ENCODE results near the gene ZNF70.

ZNF70 gene

DNA sequence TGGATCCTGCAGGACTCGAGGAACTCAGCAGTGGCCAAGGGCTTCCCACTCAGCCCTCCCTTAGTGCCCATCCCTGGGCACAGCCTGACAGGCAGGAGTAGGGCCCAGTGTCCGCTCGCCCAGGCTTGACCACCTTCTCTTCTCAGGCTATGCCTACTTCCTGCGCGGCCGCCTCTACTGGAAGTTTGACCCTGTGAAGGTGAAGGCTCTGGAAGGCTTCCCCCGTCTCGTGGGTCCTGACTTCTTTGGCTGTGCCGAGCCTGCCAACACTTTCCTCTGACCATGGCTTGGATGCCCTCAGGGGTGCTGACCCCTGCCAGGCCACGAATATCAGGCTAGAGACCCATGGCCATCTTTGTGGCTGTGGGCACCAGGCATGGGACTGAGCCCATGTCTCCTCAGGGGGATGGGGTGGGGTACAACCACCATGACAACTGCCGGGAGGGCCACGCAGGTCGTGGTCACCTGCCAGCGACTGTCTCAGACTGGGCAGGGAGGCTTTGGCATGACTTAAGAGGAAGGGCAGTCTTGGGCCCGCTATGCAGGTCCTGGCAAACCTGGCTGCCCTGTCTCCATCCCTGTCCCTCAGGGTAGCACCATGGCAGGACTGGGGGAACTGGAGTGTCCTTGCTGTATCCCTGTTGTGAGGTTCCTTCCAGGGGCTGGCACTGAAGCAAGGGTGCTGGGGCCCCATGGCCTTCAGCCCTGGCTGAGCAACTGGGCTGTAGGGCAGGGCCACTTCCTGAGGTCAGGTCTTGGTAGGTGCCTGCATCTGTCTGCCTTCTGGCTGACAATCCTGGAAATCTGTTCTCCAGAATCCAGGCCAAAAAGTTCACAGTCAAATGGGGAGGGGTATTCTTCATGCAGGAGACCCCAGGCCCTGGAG, 32.6 kb upstream of the ZNF70 start:
- TF ChIP-seq ZFX (IDR thresholded peaks at IDR 0.05; ENCODE audit: borderline replicate concordance): no peak
- TF ChIP-seq, protein P1, sequence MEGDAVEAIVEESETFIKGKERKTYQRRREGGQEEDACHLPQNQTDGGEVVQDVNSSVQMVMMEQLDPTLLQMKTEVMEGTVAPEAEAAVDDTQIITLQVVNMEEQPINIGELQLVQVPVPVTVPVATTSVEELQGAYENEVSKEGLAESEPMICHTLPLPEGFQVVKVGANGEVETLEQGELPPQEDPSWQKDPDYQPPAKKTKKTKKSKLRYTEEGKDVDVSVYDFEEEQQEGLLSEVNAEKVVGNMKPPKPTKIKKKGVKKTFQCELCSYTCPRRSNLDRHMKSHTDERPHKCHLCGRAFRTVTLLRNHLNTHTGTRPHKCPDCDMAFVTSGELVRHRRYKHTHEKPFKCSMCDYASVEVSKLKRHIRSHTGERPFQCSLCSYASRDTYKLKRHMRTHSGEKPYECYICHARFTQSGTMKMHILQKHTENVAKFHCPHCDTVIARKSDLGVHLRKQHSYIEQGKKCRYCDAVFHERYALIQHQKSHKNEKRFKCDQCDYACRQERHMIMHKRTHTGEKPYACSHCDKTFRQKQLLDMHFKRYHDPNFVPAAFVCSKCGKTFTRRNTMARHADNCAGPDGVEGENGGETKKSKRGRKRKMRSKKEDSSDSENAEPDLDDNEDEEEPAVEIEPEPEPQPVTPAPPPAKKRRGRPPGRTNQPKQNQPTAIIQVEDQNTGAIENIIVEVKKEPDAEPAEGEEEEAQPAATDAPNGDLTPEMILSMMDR (IDR thresholded peaks at IDR 0.05): no peak
- H3K27ac ChIP-seq: no peak overlapping the region

DNA sequence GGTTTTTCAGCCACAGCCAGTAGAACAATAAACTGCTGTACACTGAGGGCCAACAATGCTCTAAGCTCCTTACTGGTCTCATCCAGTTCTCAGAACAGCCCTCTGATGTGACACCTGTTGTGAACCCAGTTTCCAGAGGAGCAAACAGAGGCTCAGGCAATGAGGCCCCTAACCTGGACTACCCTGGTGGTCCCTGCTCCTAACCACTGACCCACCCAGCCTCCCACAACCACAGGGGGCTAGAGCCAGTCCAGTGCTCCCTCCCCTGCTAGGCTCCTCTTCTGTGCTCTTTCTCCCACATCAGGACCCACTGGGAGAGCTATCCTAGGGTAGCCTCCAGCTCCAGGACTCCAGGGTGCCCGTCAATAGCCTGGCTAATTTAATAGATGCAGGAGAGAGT, 31.8 kb upstream of the ZNF70 start:
- H3K27ac ChIP-seq: no peak overlapping the region
- TF ChIP-seq, protein P1 (IDR thresholded peaks at IDR 0.05): no peak
- no peak for TF ChIP-seq ZFX (IDR thresholded peaks at IDR 0.05; ENCODE audit: borderline replicate concordance)

DNA sequence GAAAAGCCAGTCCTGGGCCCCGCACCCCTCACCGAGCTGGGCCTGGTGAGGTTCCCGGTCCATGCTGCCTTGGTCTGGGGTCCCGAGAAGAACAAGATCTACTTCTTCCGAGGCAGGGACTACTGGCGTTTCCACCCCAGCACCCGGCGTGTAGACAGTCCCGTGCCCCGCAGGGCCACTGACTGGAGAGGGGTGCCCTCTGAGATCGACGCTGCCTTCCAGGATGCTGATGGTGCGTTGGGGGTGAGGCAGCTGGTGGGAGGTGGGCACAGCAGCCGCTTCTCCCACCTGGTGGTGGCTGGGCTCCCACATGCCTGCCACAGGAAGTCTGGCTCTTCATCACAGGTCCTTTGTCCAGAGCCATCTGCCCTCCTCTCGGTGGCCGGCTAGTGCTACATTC, 31.3 kb upstream of the ZNF70 start:
- no peak overlapping the region for H3K27ac ChIP-seq

DNA sequence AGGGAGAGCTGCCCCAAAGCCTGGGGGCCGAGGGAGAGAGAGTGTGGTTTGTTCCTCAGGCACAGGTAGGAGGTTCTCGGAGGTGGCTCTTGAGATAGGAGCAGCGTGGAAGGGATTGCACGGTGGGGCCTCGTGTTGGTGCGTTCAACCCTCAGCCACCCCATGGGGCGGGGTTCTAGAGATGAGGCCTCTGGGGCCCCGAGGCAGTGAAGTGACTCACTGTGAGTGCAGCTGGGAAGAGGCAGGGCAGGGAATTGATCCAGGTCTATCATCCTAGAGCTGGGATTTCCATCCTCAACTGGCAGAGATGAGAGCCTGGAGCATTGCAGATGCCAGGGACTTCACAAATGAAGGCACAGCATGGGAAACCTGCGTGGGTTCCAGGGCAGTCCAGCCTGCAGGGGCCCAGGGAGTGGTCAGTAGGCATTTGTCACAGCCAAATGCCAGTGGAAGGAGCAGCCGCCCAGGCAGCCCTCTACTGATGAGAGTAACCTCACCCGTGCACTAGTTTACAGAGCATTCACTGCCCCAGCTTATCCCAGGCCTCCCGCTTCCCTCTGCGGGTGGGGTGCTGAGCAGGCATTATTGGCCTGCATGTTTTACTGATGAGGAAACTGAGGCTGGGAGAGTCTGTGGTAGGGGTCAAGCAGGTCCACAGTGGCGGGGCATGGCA, 30.7 kb upstream of the ZNF70 start:
- TF ChIP-seq ZFX (IDR thresholded peaks at IDR 0.05; ENCODE audit: borderline replicate concordance): no peak
- TF ChIP-seq, protein P1 (IDR thresholded peaks at IDR 0.05): no peak
- H3K27ac ChIP-seq: no peak overlapping the region

More for the DNA sequence above, 31.3 kb upstream of the ZNF70 start:
- TF ChIP-seq, protein P1 (IDR thresholded peaks at IDR 0.05): no peak
- TF ChIP-seq ZFX (IDR thresholded peaks at IDR 0.05; ENCODE audit: borderline replicate concordance): no peak

DNA sequence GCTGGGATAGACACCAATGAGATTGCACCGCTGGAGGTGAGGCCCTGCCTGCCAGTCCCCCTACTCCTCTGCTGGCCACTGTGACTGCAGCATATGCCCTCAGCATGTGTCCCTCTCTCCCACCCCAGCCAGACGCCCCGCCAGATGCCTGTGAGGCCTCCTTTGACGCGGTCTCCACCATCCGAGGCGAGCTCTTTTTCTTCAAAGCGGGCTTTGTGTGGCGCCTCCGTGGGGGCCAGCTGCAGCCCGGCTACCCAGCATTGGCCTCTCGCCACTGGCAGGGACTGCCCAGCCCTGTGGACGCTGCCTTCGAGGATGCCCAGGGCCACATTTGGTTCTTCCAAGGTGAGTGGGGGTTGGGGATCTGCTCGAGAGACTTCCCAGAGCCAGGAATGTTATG, 30.2 kb upstream of the ZNF70 start:
- TF ChIP-seq, protein P1 (IDR thresholded peaks at IDR 0.05): no peak
- no peak for TF ChIP-seq ZFX (IDR thresholded peaks at IDR 0.05; ENCODE audit: borderline replicate concordance)
- H3K27ac ChIP-seq: no peak overlapping the region

DNA sequence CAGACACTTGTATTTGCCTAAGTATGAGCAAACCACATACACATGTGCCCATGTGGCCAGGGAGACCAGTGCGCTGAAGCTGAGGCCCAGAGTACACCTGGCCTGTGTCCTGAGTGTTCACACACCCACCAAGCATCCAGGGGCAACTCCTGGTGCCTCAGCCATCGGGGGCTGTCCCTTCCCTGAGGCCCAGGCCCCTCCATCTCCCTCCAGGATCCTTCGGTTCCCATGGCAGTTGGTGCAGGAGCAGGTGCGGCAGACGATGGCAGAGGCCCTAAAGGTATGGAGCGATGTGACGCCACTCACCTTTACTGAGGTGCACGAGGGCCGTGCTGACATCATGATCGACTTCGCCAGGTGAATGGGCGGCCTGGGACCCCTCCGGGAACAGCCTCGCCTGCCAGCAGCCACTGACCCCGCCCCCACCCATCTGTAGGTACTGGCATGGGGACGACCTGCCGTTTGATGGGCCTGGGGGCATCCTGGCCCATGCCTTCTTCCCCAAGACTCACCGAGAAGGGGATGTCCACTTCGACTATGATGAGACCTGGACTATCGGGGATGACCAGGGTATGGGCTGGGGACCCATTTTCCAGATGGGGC, 29.3 kb upstream of the ZNF70 start:
- TF ChIP-seq, protein P1 (IDR thresholded peaks at IDR 0.05): no peak
- no peak for TF ChIP-seq ZFX (IDR thresholded peaks at IDR 0.05; ENCODE audit: borderline replicate concordance)

More for the DNA sequence above, 29.3 kb upstream of the ZNF70 start:
- no peak overlapping the region for H3K27ac ChIP-seq

All from 22Rv1 (cell line).